Fibroblast of villous mesenchyme (primary cell): ENCODE measurements around the gene AUTS2. TPM values are rescaled to one million over a fixed set of nuclear protein-coding genes. Genes with fewer than 3 reads are reported as not detected.
A peak's percentile ranks its signal among the peaks of the same experiment; 100 is the strongest.

ENCODE experiments used
- DNase-seq: peaks from one replicate; pipeline ENCODE4 v3.0.0-alpha.2; 2010; ENCODE audit warnings: low read depth
- H3K4me3 ChIP-seq: 2 replicates; pipeline ENCODE4 v1.5.1; 2011; ENCODE audit warnings: low read depth, mild to moderate bottlenecking, low read length
- CTCF ChIP-seq: IDR thresholded peaks from 2 replicates; pipeline ENCODE4 v1.5.1; 2012; ENCODE audit warnings: low read depth, mild to moderate bottlenecking, low read length; ENCODE audit not compliant: insufficient read depth
- total RNA-seq: library from RNA; depleted of rRNA; stranded (reverse); fragments of >200 nt; gene quantifications from 2 replicates; pipeline ENCODE4 v1.2.3, GENCODE V29; 2012

AUTS2 gene
- total RNA-seq, 1 donor = 3.9 TPM

DNA sequence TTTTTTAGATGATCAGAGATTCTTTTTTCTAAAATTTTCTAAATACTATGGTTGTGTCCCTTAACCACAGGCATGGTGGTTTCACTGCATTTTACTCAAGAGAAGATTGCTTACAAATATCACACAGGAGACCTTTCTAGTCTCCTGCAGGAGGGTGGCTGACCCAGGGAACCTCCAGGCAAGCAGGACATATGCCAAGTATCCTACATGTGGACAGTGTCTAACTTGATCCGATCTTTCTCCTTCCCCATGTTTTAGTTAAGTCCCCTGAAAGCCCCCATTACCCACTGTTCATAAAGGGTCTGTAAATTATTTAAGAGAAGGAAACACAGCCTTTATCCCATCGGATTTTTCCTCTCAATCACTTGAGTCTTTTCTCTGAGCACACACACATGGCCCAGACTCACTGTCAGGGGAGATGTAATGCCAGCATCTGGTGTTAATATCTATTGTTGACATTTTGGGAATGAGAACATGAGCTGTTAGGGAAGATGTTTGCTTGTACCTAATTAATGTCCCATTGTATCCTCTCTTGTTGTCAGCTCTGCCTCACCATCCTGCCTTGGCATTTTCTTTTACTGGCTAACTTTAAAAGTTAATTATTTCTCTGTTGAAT, 755.2 kb downstream of the AUTS2 start:
- no peak for TF ChIP-seq CTCF
- peak; percentile 21 for DNase-seq
- H3K4me3 ChIP-seq = no peak overlapping the region

DNA sequence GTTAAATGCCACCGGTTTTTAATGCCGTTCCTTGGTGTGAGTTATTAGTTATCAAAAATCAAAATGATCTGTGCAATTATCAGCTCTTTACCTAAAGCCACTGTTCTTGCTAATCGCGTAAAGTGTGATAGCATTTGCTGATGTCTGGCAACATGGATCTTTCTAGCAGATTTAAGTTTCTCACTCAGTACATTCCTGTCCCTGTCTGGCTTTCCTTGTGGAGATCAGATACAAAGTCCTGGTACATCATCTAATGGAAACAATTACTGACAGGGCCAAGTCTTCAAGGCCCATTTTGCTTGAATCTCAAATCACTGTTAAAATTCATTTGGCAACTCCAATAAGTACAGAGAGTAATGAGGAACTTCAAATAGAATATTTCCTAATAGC, 755.7 kb downstream of the AUTS2 start:
- TF ChIP-seq CTCF = no peak
- DNase-seq = no peak
- H3K4me3 ChIP-seq = no peak overlapping the region

GRCh38 chr7:70354409-70355169, 756.3 kb downstream of the AUTS2 start:
- no peak for TF ChIP-seq CTCF
- no peak overlapping the region for H3K4me3 ChIP-seq
- DNase-seq = no peak

- no peak overlapping the region for H3K4me3 ChIP-seq
- DNase-seq = no peak
- no peak for TF ChIP-seq CTCF
Observed at GRCh38 chr7:70355198-70356020, 757.1 kb downstream of the AUTS2 start.

DNA sequence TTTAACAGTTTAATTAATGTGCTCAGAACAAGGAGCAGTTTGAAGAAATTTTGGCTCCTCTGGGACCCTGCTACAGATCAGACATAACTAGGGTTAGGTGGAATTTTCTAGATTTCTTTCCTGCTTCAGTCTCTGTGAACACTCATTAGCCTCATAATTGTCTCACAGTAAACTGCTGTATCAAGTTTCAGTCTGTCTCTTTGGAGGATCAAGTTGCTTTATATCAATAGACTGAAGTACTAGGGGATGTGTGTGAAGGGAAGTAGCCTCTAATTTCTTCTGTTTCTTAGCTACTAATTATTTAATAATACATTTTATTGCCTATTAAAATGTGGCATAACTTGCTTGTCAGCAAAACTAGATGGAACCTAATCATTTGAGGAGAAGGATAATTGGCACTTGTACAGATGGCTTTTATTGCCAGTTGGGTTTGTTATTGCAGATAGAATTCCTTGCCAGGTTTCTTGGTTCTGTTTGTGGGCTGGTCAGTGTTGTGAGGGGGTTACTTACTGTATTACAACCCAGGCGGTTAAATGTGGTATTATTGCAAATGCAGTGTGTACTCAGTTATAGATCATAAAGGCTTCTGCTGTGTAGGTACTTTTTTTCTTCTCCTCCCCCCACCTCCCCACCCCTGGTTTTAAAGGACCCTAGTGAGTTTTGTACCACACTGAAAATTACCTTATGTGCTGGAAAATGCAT, 758.0 kb downstream of the AUTS2 start:
- DNase-seq = no peak
- TF ChIP-seq CTCF = no peak
- H3K4me3 ChIP-seq = no peak overlapping the region

DNA sequence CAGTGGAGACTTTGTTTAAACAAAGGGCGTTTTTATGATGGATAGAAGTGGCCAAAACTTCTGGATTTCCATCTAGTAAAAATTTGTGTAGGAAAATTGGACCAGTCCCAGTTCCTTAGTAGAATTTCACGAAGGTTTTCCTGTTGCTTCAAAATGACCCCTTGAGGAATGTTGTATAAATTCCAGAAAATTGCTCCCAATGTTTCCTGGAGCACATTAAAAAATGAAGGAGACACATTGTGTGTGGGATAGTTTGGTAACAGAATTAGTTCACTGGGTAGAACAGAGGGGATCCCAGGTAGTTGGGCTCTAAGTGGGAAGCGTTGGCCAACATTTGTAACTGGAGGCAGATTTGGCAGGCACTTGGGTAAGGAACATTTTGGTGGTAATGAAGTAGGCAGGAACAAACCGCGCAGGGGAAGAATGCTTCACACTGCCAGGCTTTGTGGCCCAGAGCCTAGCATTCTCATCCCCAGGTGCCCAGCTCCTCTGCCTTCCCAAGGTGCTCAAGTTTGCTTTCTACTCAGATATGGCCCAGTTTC, 758.6 kb downstream of the AUTS2 start:
- DNase-seq = no peak
- no peak overlapping the region for H3K4me3 ChIP-seq
- TF ChIP-seq CTCF = no peak
